ENCODE measurements around the gene ACBD6. TPM values are rescaled to one million over a fixed set of nuclear protein-coding genes. Genes with fewer than 3 reads are reported as not detected.

ACBD6 gene
- total RNA-seq, 3 donors from 2014 or later (not counting 1 experiment from before 2014, with no cell fraction given), result 29.8 to 47.3 (median 41.9) TPM

GRCh38 chr1:180376800-180377199 is 125.6 kb downstream of the ACBD6 start:
- Mint-ChIP-seq H3K9me3 (peaks cover 10 to 26% of the 10 kb centered on the region in 2 donors), H3K4me1 (peaks cover 13% of the 10 kb centered on the region in 2 donors), H3K27me3 (ENCODE audit: low read depth in 2 of 2) (no peaks in the 10 kb centered on the region), H3K27ac (no peak overlapping the region), H3K36me3 (peaks cover 32% of the 10 kb centered on the region), H3K4me3 (no peak overlapping the region)
- DNase-seq (no peak), ATAC-seq (no peak)
- H3K27ac ChIP-seq (ENCODE audit: low read length), result no peak overlapping the region
- intact Hi-C loops (cut with micrococcal nuclease), result no loop called here
- no CpG with 5 or more reads among the region's 3 CpGs for whole genome bisulfite sequencing (ENCODE audit: insufficient coverage)
- peaks cover 11% of the 10 kb centered on the region for H3K9me3 ChIP-seq (ENCODE audit: control insufficient read depth, insufficient read depth, low read length)
- H3K4me1 ChIP-seq (ENCODE audit: control insufficient read depth, insufficient read depth, low read length), result no peaks in the 10 kb centered on the region
- H3K27me3 ChIP-seq (ENCODE audit: control insufficient read depth, insufficient read depth, low read length), result no peaks in the 10 kb centered on the region
- no peak overlapping the region for H3K4me3 ChIP-seq (ENCODE audit: low read length)
- H3K36me3 ChIP-seq (ENCODE audit: control insufficient read depth, insufficient read depth, low read length), result peaks cover 2% of the 10 kb centered on the region
- TF ChIP-seq, protein P1, sequence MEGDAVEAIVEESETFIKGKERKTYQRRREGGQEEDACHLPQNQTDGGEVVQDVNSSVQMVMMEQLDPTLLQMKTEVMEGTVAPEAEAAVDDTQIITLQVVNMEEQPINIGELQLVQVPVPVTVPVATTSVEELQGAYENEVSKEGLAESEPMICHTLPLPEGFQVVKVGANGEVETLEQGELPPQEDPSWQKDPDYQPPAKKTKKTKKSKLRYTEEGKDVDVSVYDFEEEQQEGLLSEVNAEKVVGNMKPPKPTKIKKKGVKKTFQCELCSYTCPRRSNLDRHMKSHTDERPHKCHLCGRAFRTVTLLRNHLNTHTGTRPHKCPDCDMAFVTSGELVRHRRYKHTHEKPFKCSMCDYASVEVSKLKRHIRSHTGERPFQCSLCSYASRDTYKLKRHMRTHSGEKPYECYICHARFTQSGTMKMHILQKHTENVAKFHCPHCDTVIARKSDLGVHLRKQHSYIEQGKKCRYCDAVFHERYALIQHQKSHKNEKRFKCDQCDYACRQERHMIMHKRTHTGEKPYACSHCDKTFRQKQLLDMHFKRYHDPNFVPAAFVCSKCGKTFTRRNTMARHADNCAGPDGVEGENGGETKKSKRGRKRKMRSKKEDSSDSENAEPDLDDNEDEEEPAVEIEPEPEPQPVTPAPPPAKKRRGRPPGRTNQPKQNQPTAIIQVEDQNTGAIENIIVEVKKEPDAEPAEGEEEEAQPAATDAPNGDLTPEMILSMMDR (IDR thresholded peaks at IDR 0.05), result no peak

DNA sequence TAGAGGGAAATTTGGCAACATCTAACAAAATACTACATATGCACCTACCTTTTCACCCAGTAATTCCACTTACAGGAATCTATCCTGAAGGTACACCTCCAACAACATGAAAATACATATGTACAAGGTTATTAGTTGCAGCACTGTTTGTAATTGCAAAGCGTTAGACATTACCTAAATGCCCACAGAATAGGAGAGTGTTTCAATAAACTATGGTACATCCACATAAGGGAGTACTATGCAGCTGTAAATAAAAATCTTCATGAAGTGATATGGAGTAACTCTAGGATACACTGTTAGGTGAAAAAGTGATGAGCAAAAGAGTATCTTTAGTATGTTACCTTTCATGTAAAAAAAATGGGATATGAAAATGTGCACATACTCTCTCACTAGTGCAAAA is 126.1 kb downstream of the ACBD6 start:
- ATAC-seq (no peak), DNase-seq (no peak)
- Histone ChIP-seq H3K9me3 (ENCODE audit: control insufficient read depth, insufficient read depth, low read length) (peaks cover 11% of the 10 kb centered on the region), H3K36me3 (ENCODE audit: control insufficient read depth, insufficient read depth, low read length) (peaks cover 2% of the 10 kb centered on the region), H3K27me3 (ENCODE audit: control insufficient read depth, insufficient read depth, low read length) (no peaks in the 10 kb centered on the region), H3K27ac (ENCODE audit: low read length) (no peak overlapping the region), H3K4me3 (ENCODE audit: low read length) (no peak overlapping the region), H3K4me1 (ENCODE audit: control insufficient read depth, insufficient read depth, low read length) (no peaks in the 10 kb centered on the region)
- H3K9me3 Mint-ChIP-seq, result peaks cover 10 to 23% of the 10 kb centered on the region in 2 donors
- H3K36me3 Mint-ChIP-seq, result peaks cover 31% of the 10 kb centered on the region
- WGBS (ENCODE audit: insufficient coverage), result no CpG with 5 or more reads among the region's 1 CpG
- intact Hi-C loops (cut with micrococcal nuclease), result no loop called here
- TF ChIP-seq, protein P1 (IDR thresholded peaks at IDR 0.05), result no peak
- H3K27me3 Mint-ChIP-seq (ENCODE audit: low read depth in 2 of 2), result no peaks in the 10 kb centered on the region
- no peak overlapping the region for H3K4me3 Mint-ChIP-seq
- H3K4me1 Mint-ChIP-seq, result peaks cover 13 to 18% of the 10 kb centered on the region in 2 donors
- no peak overlapping the region for H3K27ac Mint-ChIP-seq

GRCh38 chr1:180372728-180373127 is 129.6 kb downstream of the ACBD6 start:
- Histone ChIP-seq H3K9me3 (ENCODE audit: control insufficient read depth, insufficient read depth, low read length) (no peaks in the 10 kb centered on the region), H3K4me3 (ENCODE audit: low read length) (no peak overlapping the region), H3K27ac (ENCODE audit: low read length) (no peak overlapping the region), H3K27me3 (ENCODE audit: control insufficient read depth, insufficient read depth, low read length) (no peaks in the 10 kb centered on the region), H3K36me3 (ENCODE audit: control insufficient read depth, insufficient read depth, low read length) (peaks cover 2% of the 10 kb centered on the region), H3K4me1 (ENCODE audit: control insufficient read depth, insufficient read depth, low read length) (no peaks in the 10 kb centered on the region)
- Mint-ChIP-seq H3K4me1 (peaks cover 7 to 12% of the 10 kb centered on the region in 2 donors), H3K27ac (no peak overlapping the region), H3K4me3 (no peak overlapping the region), H3K27me3 (ENCODE audit: low read depth in 2 of 2) (no peaks in the 10 kb centered on the region), H3K9me3 (peaks cover 5% of the 10 kb centered on the region in 2 donors), H3K36me3 (peaks cover 10% of the 10 kb centered on the region)
- ATAC-seq (no peak), DNase-seq (no peak)
- intact Hi-C loops (cut with micrococcal nuclease), result no loop called here
- WGBS (ENCODE audit: insufficient coverage), result 100% methylated on average over 1 of the region's 4 CpGs
- TF ChIP-seq, protein P1 (IDR thresholded peaks at IDR 0.05), result no peak

- peaks cover 6 to 7% of the 10 kb centered on the region in 2 donors for H3K4me1 Mint-ChIP-seq
- H3K4me1 ChIP-seq (ENCODE audit: control insufficient read depth, insufficient read depth, low read length), result no peaks in the 10 kb centered on the region
- H3K4me3 Mint-ChIP-seq, result no peak overlapping the region
- intact Hi-C loops (cut with micrococcal nuclease), result no loop called here
- H3K27me3 ChIP-seq (ENCODE audit: control insufficient read depth, insufficient read depth, low read length), result no peaks in the 10 kb centered on the region
- H3K27ac ChIP-seq (ENCODE audit: low read length), result no peak overlapping the region
- H3K9me3 ChIP-seq (ENCODE audit: control insufficient read depth, insufficient read depth, low read length), result no peaks in the 10 kb centered on the region
- no peaks in the 10 kb centered on the region for H3K27me3 Mint-ChIP-seq (ENCODE audit: low read depth in 2 of 2)
- no peaks in the 10 kb centered on the region for H3K36me3 ChIP-seq (ENCODE audit: control insufficient read depth, insufficient read depth, low read length)
- WGBS (ENCODE audit: insufficient coverage), result no CpG with 5 or more reads among the region's 1 CpG
- DNase-seq (no peak), ATAC-seq (no peak)
- H3K36me3 Mint-ChIP-seq, result no peaks in the 10 kb centered on the region
- no peak overlapping the region for H3K27ac Mint-ChIP-seq
- H3K9me3 Mint-ChIP-seq, result no peaks in the 10 kb centered on the region
- no peak overlapping the region for H3K4me3 ChIP-seq (ENCODE audit: low read length)
- TF ChIP-seq, protein P1 (IDR thresholded peaks at IDR 0.05), result no peak
Measured at GRCh38 chr1:180370597-180370996, 131.8 kb downstream of the ACBD6 start.
